GM23338 (cell line): ENCODE measurements around the gene NLRP10. TPM values are rescaled to one million over a fixed set of nuclear protein-coding genes. Genes with fewer than 3 reads are reported as not detected.

Experiments
- ATAC-seq: fragments of 200-7000 bp; cut with Tn5 transposase; 3 replicates; pipeline ENCODE4 v1.9.1; 2020
- DNase-seq: peaks from one replicate; pipeline ENCODE4 v3.0.0-alpha.2; 2015; ENCODE audit warnings: low spot score
- H2AFZ ChIP-seq: fragments of 200-600 bp; sonication (generic); 2 replicates; pipeline ENCODE4 v1.8.0; 2016; ENCODE audit warnings: antibody characterized with exemption, mild to moderate bottlenecking, moderate library complexity
- H3F3A ChIP-seq: fragments of 200-600 bp; sonication (generic); replicated peaks from 2 replicates; pipeline ENCODE4 v1.8.0; 2017; ENCODE audit warnings: antibody characterized with exemption, mixed run types, low read depth
- H3K27ac ChIP-seq: fragments of 200-600 bp; sonication (generic); 2 replicates; pipeline ENCODE4 v1.6.1; 2016; ENCODE audit warnings: low read depth
- H3K27me3 ChIP-seq: fragments of 200-600 bp; sonication (generic); 2 replicates; pipeline ENCODE4 v1.8.0; 2016; ENCODE audit warnings: mild to moderate bottlenecking, mixed run types, moderate library complexity; ENCODE audit not compliant: insufficient read depth
- H3K36me3 ChIP-seq: fragments of 200-600 bp; sonication (generic); 2 replicates; pipeline ENCODE4 v1.8.0; 2016; ENCODE audit warnings: mild to moderate bottlenecking; ENCODE audit not compliant: insufficient read depth
- H3K4me1 ChIP-seq: fragments of 200-600 bp; sonication (generic); 2 replicates; pipeline ENCODE4 v1.8.0; 2016; ENCODE audit warnings: mild to moderate bottlenecking, moderate library complexity; ENCODE audit not compliant: insufficient read depth
- H3K4me2 ChIP-seq: fragments of 200-600 bp; sonication (generic); 2 replicates; pipeline ENCODE4 v1.7.1; 2017; ENCODE audit warnings: mixed run types
- H3K4me3 ChIP-seq: fragments of 200-600 bp; sonication (generic); 2 replicates; pipeline ENCODE4 v1.6.1; 2016; ENCODE audit warnings: mixed run types
- H3K79me2 ChIP-seq: fragments of 200-600 bp; sonication (generic); replicated peaks from 2 replicates; pipeline ENCODE4 v1.8.0; 2017; ENCODE audit warnings: mild to moderate bottlenecking; ENCODE audit not compliant: insufficient read depth
- H3K9me2 ChIP-seq: fragments of 200-600 bp; sonication (generic); 2 replicates; pipeline ENCODE4 v1.8.0; 2017; ENCODE audit not compliant: insufficient read depth
- H4K20me1 ChIP-seq: fragments of 200-600 bp; sonication (generic); replicated peaks from 2 replicates; pipeline ENCODE4 v1.8.0; 2017; ENCODE audit warnings: mild to moderate bottlenecking; ENCODE audit not compliant: insufficient read depth
- H3K27ac Mint-ChIP-seq: 2 replicates; pipeline ENCODE4 v1.8.0; 2020; ENCODE audit warnings: inconsistent platforms, mild to moderate bottlenecking, moderate library complexity, mixed read lengths
- H3K27me3 Mint-ChIP-seq: 3 replicates; pipeline ENCODE4 v1.8.0; 2022; ENCODE audit warnings: low read depth, mild to moderate bottlenecking, moderate library complexity, mixed read lengths, inconsistent platforms; ENCODE audit not compliant: insufficient read depth, poor library complexity
- H3K36me3 Mint-ChIP-seq: 3 replicates; pipeline ENCODE4 v1.8.0; 2021; ENCODE audit warnings: low read depth, mild to moderate bottlenecking, inconsistent platforms, moderate library complexity, mixed read lengths
- H3K4me1 Mint-ChIP-seq: 3 replicates; pipeline ENCODE4 v1.8.0; 2020; ENCODE audit warnings: mild to moderate bottlenecking, inconsistent platforms, mixed read lengths
- H3K4me3 Mint-ChIP-seq: 3 replicates; pipeline ENCODE4 v1.8.0; 2021; ENCODE audit warnings: moderate library complexity, mild to moderate bottlenecking, inconsistent platforms, mixed read lengths
- H3K9me3 Mint-ChIP-seq: 3 replicates; pipeline ENCODE4 v1.8.0; 2020; ENCODE audit warnings: moderate library complexity, mild to moderate bottlenecking, inconsistent platforms, mixed read lengths
- CREB1 ChIP-seq: fragments of 250-450 bp; sonication (Bioruptor Pico); IDR thresholded peaks from 2 replicates; pipeline ENCODE4 v1.5.0; 2020; ENCODE audit warnings: low read depth, mild to moderate bottlenecking, moderate library complexity
- EZH2 ChIP-seq: fragments of 200-600 bp; sonication (generic); IDR thresholded peaks from one replicate; pipeline ENCODE4 v1.8.0; 2017; ENCODE audit warnings: antibody characterized with exemption, mild to moderate bottlenecking, low read depth; ENCODE audit not compliant: unreplicated experiment
- EZH2phosphoT487 ChIP-seq: fragments of 200-600 bp; sonication (generic); IDR thresholded peaks from one replicate; pipeline ENCODE4 v1.8.1; 2018; ENCODE audit warnings: antibody characterized with exemption; ENCODE audit not compliant: unreplicated experiment
- JUNB ChIP-seq: IDR thresholded peaks from one replicate; pipeline ENCODE4 v1.6.1; 2016; ENCODE audit warnings: antibody characterized with exemption; ENCODE audit not compliant: unreplicated experiment
- NANOG ChIP-seq: IDR thresholded peaks from 2 replicates; pipeline ENCODE4 v1.6.1; 2016; ENCODE audit warnings: antibody characterized with exemption, borderline replicate concordance
- STAT1 ChIP-seq: IDR thresholded peaks from one replicate; pipeline ENCODE4 v1.6.1; 2016; ENCODE audit warnings: antibody characterized with exemption; ENCODE audit not compliant: unreplicated experiment
- ZNF114 ChIP-seq: fragments of 250-450 bp; sonication (Bioruptor Pico); IDR thresholded peaks from 2 replicates; pipeline ENCODE4 v1.5.0; 2020; ENCODE audit warnings: mild to moderate bottlenecking, moderate library complexity
- ZNF331 ChIP-seq: fragments of 250-450 bp; sonication (Bioruptor Pico); IDR thresholded peaks from 2 replicates; pipeline ENCODE4 v1.5.0; 2020; ENCODE audit warnings: low read depth, mild to moderate bottlenecking, moderate library complexity
- ZNF462 ChIP-seq: fragments of 250-450 bp; sonication (Bioruptor Pico); IDR thresholded peaks from 2 replicates; pipeline ENCODE4 v1.5.0; 2020; ENCODE audit warnings: mild to moderate bottlenecking, moderate library complexity
- polyA plus RNA-seq: library from polyadenylated mRNA; unstranded; fragments of >200 nt; fragmentation: Nextera tagmentation; extraction: Ambion mirVana; gene quantifications from 2 replicates; pipeline ENCODE4 v1.2.1, GENCODE V29; 2016
- total RNA-seq: library from RNA; depleted of rRNA; stranded (reverse); fragments of >200 nt; shearing (Covaris generic); gene quantifications from 2 replicates; pipeline ENCODE4 v1.2.3, GENCODE V29; 2014
- TF ChIP-seq, protein P1 (sequence below): IDR thresholded peaks from 2 replicates; pipeline ENCODE4 v1.6.1; 2016; ENCODE audit warnings: antibody characterized with exemption
- TF ChIP-seq, protein P2 (sequence below), 2 experiments: fragments of 200-600 bp in 1 of 2; sonication (generic) in 1 of 2; conservative IDR thresholded peaks; 2 replicates each; pipeline versions ENCODE4 v1.5.1 to v1.6.1; 2016 to 2017; ENCODE audit warnings: antibody characterized with exemption in 2 of 2, low read depth in 2 of 2, mild to moderate bottlenecking in 2 of 2, moderate library complexity in 1 of 2

The NLRP10 gene
- total and polyA plus RNA-seq, 2 experiments from 2014 or later, result 1.1 to 4.3 TPM

- Histone ChIP-seq H3K79me2 (peaks cover 13% of the 10 kb centered on the region), H3K9me2 (peaks cover 8% of the 10 kb centered on the region), H3K4me1 (peaks cover 31% of the 10 kb centered on the region), H3K36me3 (no peaks in the 10 kb centered on the region; the same call in 1 of the 2 replicates), H3F3A (no peaks in the 10 kb centered on the region; the same call in 1 of the 2 replicates), H3K27me3 (no peaks in the 10 kb centered on the region), H4K20me1 (no peaks in the 10 kb centered on the region), H3K4me3 (no peak overlapping the region), H3K27ac (no peak overlapping the region), H2AFZ (no peak overlapping the region), H3K4me2 (no peak overlapping the region)
- Mint-ChIP-seq H3K4me1 (peaks cover 28% of the 10 kb centered on the region), H3K27me3 (peaks cover 6% of the 10 kb centered on the region), H3K27ac (no peak overlapping the region), H3K4me3 (no peak overlapping the region), H3K9me3 (peaks cover 7% of the 10 kb centered on the region), H3K36me3 (peaks cover 10% of the 10 kb centered on the region; the same call in 1 of the 3 replicates)
- ATAC-seq, result no peak
- TF ChIP-seq EZH2 (no peak), STAT1 (no peak), CREB1 (no peak), ZNF331 (CRISPR knock-in tag) (no peak), JUNB (no peak), ZNF462 (CRISPR knock-in tag) (no peak), EZH2phosphoT487 (no peak), NANOG (no peak), ZNF114 (CRISPR knock-in tag) (no peak)
- TF ChIP-seq, protein P1, sequence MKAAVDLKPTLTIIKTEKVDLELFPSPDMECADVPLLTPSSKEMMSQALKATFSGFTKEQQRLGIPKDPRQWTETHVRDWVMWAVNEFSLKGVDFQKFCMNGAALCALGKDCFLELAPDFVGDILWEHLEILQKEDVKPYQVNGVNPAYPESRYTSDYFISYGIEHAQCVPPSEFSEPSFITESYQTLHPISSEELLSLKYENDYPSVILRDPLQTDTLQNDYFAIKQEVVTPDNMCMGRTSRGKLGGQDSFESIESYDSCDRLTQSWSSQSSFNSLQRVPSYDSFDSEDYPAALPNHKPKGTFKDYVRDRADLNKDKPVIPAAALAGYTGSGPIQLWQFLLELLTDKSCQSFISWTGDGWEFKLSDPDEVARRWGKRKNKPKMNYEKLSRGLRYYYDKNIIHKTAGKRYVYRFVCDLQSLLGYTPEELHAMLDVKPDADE, result no peak
- TF ChIP-seq, protein P2, sequence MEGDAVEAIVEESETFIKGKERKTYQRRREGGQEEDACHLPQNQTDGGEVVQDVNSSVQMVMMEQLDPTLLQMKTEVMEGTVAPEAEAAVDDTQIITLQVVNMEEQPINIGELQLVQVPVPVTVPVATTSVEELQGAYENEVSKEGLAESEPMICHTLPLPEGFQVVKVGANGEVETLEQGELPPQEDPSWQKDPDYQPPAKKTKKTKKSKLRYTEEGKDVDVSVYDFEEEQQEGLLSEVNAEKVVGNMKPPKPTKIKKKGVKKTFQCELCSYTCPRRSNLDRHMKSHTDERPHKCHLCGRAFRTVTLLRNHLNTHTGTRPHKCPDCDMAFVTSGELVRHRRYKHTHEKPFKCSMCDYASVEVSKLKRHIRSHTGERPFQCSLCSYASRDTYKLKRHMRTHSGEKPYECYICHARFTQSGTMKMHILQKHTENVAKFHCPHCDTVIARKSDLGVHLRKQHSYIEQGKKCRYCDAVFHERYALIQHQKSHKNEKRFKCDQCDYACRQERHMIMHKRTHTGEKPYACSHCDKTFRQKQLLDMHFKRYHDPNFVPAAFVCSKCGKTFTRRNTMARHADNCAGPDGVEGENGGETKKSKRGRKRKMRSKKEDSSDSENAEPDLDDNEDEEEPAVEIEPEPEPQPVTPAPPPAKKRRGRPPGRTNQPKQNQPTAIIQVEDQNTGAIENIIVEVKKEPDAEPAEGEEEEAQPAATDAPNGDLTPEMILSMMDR (conservative IDR thresholded peaks at IDR 0.05; ENCODE audit: low read depth in 2 of 2), result no peak
- DNase-seq, result no peak
These were observed 986 bp downstream of the NLRP10 start for GRCh38 chr11:7964261-7964660.
